Right renal pelvis (tissue), 4 donors: ENCODE data around the gene LGI4. TPM values are rescaled to one million over a fixed set of nuclear protein-coding genes. Genes with fewer than 3 reads are reported as not detected.

Experiments used
- polyA plus RNA-seq, 4 donors: library from polyadenylated mRNA; unstranded; fragments of 120-200 nt; gene quantifications; one replicate each; pipeline ENCODE4 v1.2.1, GENCODE V29; 2013; ENCODE audit not compliant: insufficient read length in 4 of 4

The LGI4 gene
- polyA plus RNA-seq, 4 donors: 2.0 to 4.9 (median 3.2) TPM

Other genes starting within 250 kb of the LGI4 start
- gene ZNF30, start 208.2 kb downstream of the LGI4 start, polyA plus RNA-seq: 1 to 10 TPM; 5.9 to 7.5 (median 6.7) TPM
- gene ZNF792, start 170.8 kb downstream of the LGI4 start, polyA plus RNA-seq: 1 to 10 TPM; 5.2 to 7.5 (median 6.9) TPM
- gene GRAMD1A, start 134.7 kb downstream of the LGI4 start, polyA plus RNA-seq: 10 to 100 TPM; 48.4 to 60.8 (median 57.5) TPM
- 1 to 10 TPM in 3 of 4 donors, under 1 TPM in 1; 0.72 to 1.4 (median 1.2) TPM for gene SCN1B, start 104.6 kb downstream of the LGI4 start, polyA plus RNA-seq
- 100 to 1,000 TPM in 2 of 4 donors, 10 to 100 TPM in 2; 92.2 to 137 (median 98.5) TPM for gene HPN, start 93.3 kb downstream of the LGI4 start, polyA plus RNA-seq
- gene FXYD3, start 19.2 kb downstream of the LGI4 start, polyA plus RNA-seq: 10 to 100 TPM; 10.2 to 37.3 (median 20.9) TPM
- 10 to 100 TPM; 20.6 to 33.0 (median 23.7) TPM for gene FXYD1, start 3.8 kb upstream of the LGI4 start, polyA plus RNA-seq
- gene FXYD7, start 8.2 kb upstream of the LGI4 start, polyA plus RNA-seq: 1 to 10 TPM in 3 of 4 donors, under 1 TPM in 1; 0.61 to 1.5 (median 1.2) TPM
- 10 to 100 TPM; 17.6 to 39.1 (median 26.6) TPM for gene FXYD5, start 19.7 kb upstream of the LGI4 start, polyA plus RNA-seq
- not detected for gene FAM187B, start 93.7 kb upstream of the LGI4 start, polyA plus RNA-seq
- gene LSR, start 113.9 kb upstream of the LGI4 start, polyA plus RNA-seq: 10 to 100 TPM; 52.3 to 69.7 (median 52.8) TPM
- 100 to 1,000 TPM; 149 to 179 (median 162) TPM for gene USF2, start 133.9 kb upstream of the LGI4 start, polyA plus RNA-seq
- under 1 TPM; 0.12 to 0.39 (median 0.18) TPM for gene HAMP, start 147.5 kb upstream of the LGI4 start, polyA plus RNA-seq
- 10 to 100 TPM in 1 of 4 donors, 1 to 10 TPM in 3; 2.4 to 13.5 (median 2.8) TPM for gene MAG, start 157.1 kb upstream of the LGI4 start, polyA plus RNA-seq
- 10 to 100 TPM in 2 of 4 donors, 1 to 10 TPM in 2; 6.6 to 31.5 (median 9.0) TPM for gene CD22, start 194.1 kb upstream of the LGI4 start, polyA plus RNA-seq
- under 1 TPM; 0.22 to 0.57 (median 0.33) TPM for gene FFAR1, start 212.8 kb upstream of the LGI4 start, polyA plus RNA-seq
- under 1 TPM in 3 of 4 donors, not detected in 1; 0.10 to 0.30 (median 0.25) TPM for gene FFAR3, start 223.4 kb upstream of the LGI4 start, polyA plus RNA-seq
- gene GPR42, start 236.0 kb upstream of the LGI4 start, polyA plus RNA-seq: not detected